HCT116 (cell line): ENCODE measurements around the gene AFTPH. TPM values are rescaled to one million over a fixed set of nuclear protein-coding genes. Genes with fewer than 3 reads are reported as not detected.

Experiments used
- ATAC-seq: fragments of 200-7000 bp; cut with Tn5 transposase; 2 replicates; pipeline ENCODE4 v1.9.1; 2020; ENCODE audit warnings: mild to moderate bottlenecking, moderate library complexity
- BruUV-seq: library from RNA; stranded (reverse); fragments of 400-500 nt; replicated peaks from 2 replicates; lab custom pipeline; 2021; lab: Mats Ljungman, UMichigan
- CTCF ChIA-PET: fragments of 300-600 bp; sonication (Branson Sonifier 250); formaldehyde crosslinking; loops from one replicate; lab custom pipeline; 2021; ENCODE audit warnings: antibody characterized with exemption; lab: Charles Lee
- POLR2A ChIA-PET: fragments of 300-600, 350-600 bp; sonication (Branson Sonifier 250); formaldehyde crosslinking; loops from one replicate; lab custom pipeline; 2021; ENCODE audit warnings: antibody characterized with exemption; lab: Charles Lee
- RAD21 ChIA-PET, 2 experiments: fragments of 300-600 bp; sonication (Branson Sonifier 250); formaldehyde crosslinking; loops; one replicate each; lab custom pipeline; 2023; ENCODE audit warnings: low total read pairs in 2 of 2; ENCODE audit not compliant: uncharacterized antibody in 2 of 2, unreplicated experiment in 2 of 2, low non-redundant PET in 1 of 2; lab: Charles Lee
- DNase-seq: peaks from one replicate; pipeline ENCODE4 v3.0.0-alpha.2; 2010; ENCODE audit warnings: low read depth, low spot score
- H2AFZ ChIP-seq: fragments of 200-600 bp; shearing (Covaris generic), sonication (generic); 2 replicates; pipeline ENCODE4 v1.6.1; 2017; ENCODE audit warnings: low read depth, mixed run types, mixed read lengths, antibody characterized with exemption, low read length; ENCODE audit not compliant: poor library complexity, severe bottlenecking
- H3K27ac ChIP-seq: 2 replicates; pipeline ENCODE4 v1.5.1; 2012; ENCODE audit warnings: low read depth, low read length
- H3K27me3 ChIP-seq: fragments of 200-600 bp; sonication (generic); 2 replicates; pipeline ENCODE4 v1.6.1; 2016; ENCODE audit warnings: mixed run types, low read length, mixed read lengths; ENCODE audit not compliant: insufficient read depth
- H3K36me3 ChIP-seq, 2 experiments: fragments of 200-500 bp in 1 of 2; fragments of 200-600 bp in 1 of 2; sonication (Bioruptor generic) in 1 of 2; sonication (generic) in 1 of 2; 2 replicates each; pipeline versions ENCODE4 v1.5.1 to v1.6.1; 2014 to 2016; ENCODE audit warnings: low read length in 2 of 2, inconsistent platforms in 1 of 2, mixed read lengths in 1 of 2, mixed run types in 1 of 2; ENCODE audit not compliant: insufficient read depth in 2 of 2, control insufficient read depth in 1 of 2
- H3K4me1 ChIP-seq, 2 experiments: fragments of 200-600 bp in 1 of 2; sonication (generic) in 1 of 2; 2 replicates each; pipeline versions ENCODE4 v1.5.1 to v1.6.1; 2012 to 2017; ENCODE audit warnings: low read length in 2 of 2, inconsistent platforms in 1 of 2, mild to moderate bottlenecking in 1 of 2, mixed read lengths in 1 of 2, mixed run types in 1 of 2, moderate library complexity in 1 of 2; ENCODE audit not compliant: insufficient read depth in 2 of 2, control insufficient read depth in 1 of 2
- H3K4me2 ChIP-seq: fragments of 200-600 bp; sonication (generic); 2 replicates; pipeline ENCODE4 v1.6.1; 2017; ENCODE audit warnings: mixed run types, low read length, mixed read lengths
- H3K4me3 ChIP-seq, 2 experiments: fragments of 200-600 bp in 1 of 2; sonication (generic) in 1 of 2; replicated peaks in 1 of 2; 2 replicates each; pipeline ENCODE4 v1.5.1; 2011 to 2016; ENCODE audit warnings: low read length in 2 of 2, control low read depth in 1 of 2, low read depth in 1 of 2, mild to moderate bottlenecking in 1 of 2, mixed read lengths in 1 of 2, mixed run types in 1 of 2
- H3K79me2 ChIP-seq: fragments of 200-600 bp; sonication (generic); 2 replicates; pipeline ENCODE4 v1.6.1; 2017; ENCODE audit warnings: mild to moderate bottlenecking, mixed run types, low read length, moderate library complexity, mixed read lengths; ENCODE audit not compliant: insufficient read depth
- H3K9ac ChIP-seq: fragments of 200-600 bp; sonication (generic); 2 replicates; pipeline ENCODE4 v1.6.1; 2016; ENCODE audit warnings: low read length, mixed read lengths
- H3K9me2 ChIP-seq: fragments of 200-600 bp; sonication (generic), shearing (Covaris generic); 2 replicates; pipeline ENCODE4 v1.6.1; 2017; ENCODE audit warnings: mixed run types, mild to moderate bottlenecking, moderate library complexity; ENCODE audit not compliant: insufficient read depth
- H3K9me3 ChIP-seq, 2 experiments: fragments of 200-500 bp in 1 of 2; fragments of 200-600 bp in 1 of 2; sonication (Bioruptor generic) in 1 of 2; sonication (generic) in 1 of 2; 2 replicates each; pipeline ENCODE4 v1.6.1; 2014 to 2017; ENCODE audit warnings: low read length in 2 of 2, mixed read lengths in 2 of 2, inconsistent platforms in 1 of 2, low read depth in 1 of 2, mild to moderate bottlenecking in 1 of 2, mixed run types in 1 of 2, moderate library complexity in 1 of 2; ENCODE audit not compliant: control insufficient read depth in 1 of 2, insufficient read depth in 1 of 2
- H4K20me1 ChIP-seq: fragments of 200-600 bp; sonication (generic), shearing (Covaris generic); 2 replicates; pipeline ENCODE4 v1.6.1; 2017; ENCODE audit warnings: mixed run types, mild to moderate bottlenecking, moderate library complexity; ENCODE audit not compliant: insufficient read depth
- CBX3 ChIP-seq: IDR thresholded peaks from 2 replicates; pipeline ENCODE4 v1.6.1; 2012; ENCODE audit warnings: low read depth
- ELF1 ChIP-seq: IDR thresholded peaks from 2 replicates; pipeline ENCODE4 v1.6.1; 2012; ENCODE audit warnings: low read depth, borderline replicate concordance
- EZH2phosphoT487 ChIP-seq: fragments of 200-600 bp; IDR thresholded peaks from 2 replicates; pipeline ENCODE4 v1.6.1; 2018; ENCODE audit warnings: antibody characterized with exemption, borderline replicate concordance
- JUND ChIP-seq: IDR thresholded peaks from 2 replicates; pipeline ENCODE4 v1.6.1; 2012
- POLR2A ChIP-seq: IDR thresholded peaks from 2 replicates; pipeline ENCODE4 v1.7.0; 2011; ENCODE audit warnings: borderline replicate concordance; ENCODE audit not compliant: insufficient read depth, insufficient read length; ENCODE audit errors: extremely low read depth
- RAD21 ChIP-seq: IDR thresholded peaks from 2 replicates; pipeline ENCODE4 v1.6.1; 2012; ENCODE audit warnings: low read depth, mild to moderate bottlenecking
- SIN3A ChIP-seq: IDR thresholded peaks from 2 replicates; pipeline ENCODE4 v1.6.1; 2012; ENCODE audit warnings: low read depth
- TCF7L2 ChIP-seq: IDR thresholded peaks from 2 replicates; pipeline ENCODE4 v1.7.0; 2011; ENCODE audit warnings: borderline replicate concordance, inconsistent platforms; ENCODE audit not compliant: insufficient read depth, insufficient read length; ENCODE audit errors: extremely low read depth
- YY1 ChIP-seq: IDR thresholded peaks from 2 replicates; pipeline ENCODE4 v1.6.1; 2011; ENCODE audit warnings: low read length, low read depth, moderate library complexity, mild to moderate bottlenecking; ENCODE audit not compliant: insufficient replicate concordance; ENCODE audit errors: extremely low read depth
- intact Hi-C: fragments of 100-400 bp; cut with micrococcal nuclease; formaldehyde crosslinking; loops from 2 replicates; pipeline ENCODE4 v1.10.0; 2022
- total RNA-seq: library from RNA; stranded (reverse); gene quantifications from one replicate; pipeline ENCODE4 v1.2.1, GENCODE V29; 2021; ENCODE audit not compliant: unreplicated experiment
- TF ChIP-seq, protein P1 (sequence below), 3 experiments: fragments of 200-600 bp in 1 of 3; sonication (generic) in 1 of 3; IDR thresholded peaks in 2 of 3; conservative IDR thresholded peaks in 1 of 3; 2 replicates each; pipeline ENCODE4 v1.5.1; 2012 to 2017; ENCODE audit warnings: low read depth in 2 of 3, low read length in 2 of 3, antibody characterized with exemption in 1 of 3, borderline replicate concordance in 1 of 3, control low read depth in 1 of 3, mild to moderate bottlenecking in 1 of 3, mixed read lengths in 1 of 3, mixed run types in 1 of 3, moderate library complexity in 1 of 3; ENCODE audit not compliant: insufficient read depth in 1 of 3
- TF ChIP-seq, protein P2 (sequence below): IDR thresholded peaks from 2 replicates; pipeline ENCODE4 v1.6.1; 2012
- TF ChIP-seq, protein P3 (sequence below): IDR thresholded peaks from 2 replicates; pipeline ENCODE4 v1.6.1; 2012
- TF ChIP-seq, protein P4 (sequence below): IDR thresholded peaks from 2 replicates; pipeline ENCODE4 v1.6.1; 2012; ENCODE audit warnings: low read depth

AFTPH gene
- total RNA-seq, 1 experiment from 2014 or later = 23.6 TPM

DNA sequence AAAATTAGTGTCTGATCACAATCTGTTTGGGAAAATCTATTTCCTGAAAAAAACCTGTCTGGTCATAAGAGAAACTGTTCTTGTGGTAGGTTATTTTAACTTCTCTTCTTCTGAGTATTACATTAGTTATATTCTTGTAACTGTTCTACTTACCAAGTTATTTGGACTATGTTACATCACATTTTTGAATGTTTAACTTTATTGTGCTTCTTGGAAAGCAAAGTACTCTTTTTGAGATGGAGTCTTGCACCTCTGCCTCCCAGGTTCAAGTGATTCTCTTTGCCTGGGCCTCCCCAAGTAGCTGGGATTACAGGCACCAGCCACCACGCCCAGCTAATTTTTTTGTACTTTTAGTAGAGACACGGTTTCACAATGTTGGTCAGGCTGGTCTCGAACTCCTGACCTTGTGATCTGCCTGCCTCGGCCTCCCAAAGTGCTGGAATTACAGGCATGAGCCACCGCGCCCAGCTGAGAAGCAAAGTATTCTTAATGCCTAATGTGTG is 39.4 kb downstream of the AFTPH start:
- ChIA-PET RAD21 (no interaction called here), POLR2A (no interaction called here)
- no peak overlapping the region for H3K9ac ChIP-seq
- no TSS peak for BruUV-seq
- intact Hi-C loops = loop anchor here (2.0 kb wide), 2 partner anchors 233 to 515 kb away; no protein-coding TSS in a partner anchor
- no peaks in the 10 kb centered on the region for H3K36me3 ChIP-seq
- no peaks in the 10 kb centered on the region for H3K27me3 ChIP-seq
- no peak overlapping the region for H2AFZ ChIP-seq
- H3K9me2 ChIP-seq = no peaks in the 10 kb centered on the region
- H3K79me2 ChIP-seq = peaks cover 24% of the 10 kb centered on the region
- no peaks in the 10 kb centered on the region for H3K9me3 ChIP-seq
- no peak for ATAC-seq
- H3K27ac ChIP-seq = no peak overlapping the region
- no peaks in the 10 kb centered on the region for H4K20me1 ChIP-seq
- no peak for DNase-seq
- no peak overlapping the region for H3K4me3 ChIP-seq
- no peaks in the 10 kb centered on the region for H3K4me1 ChIP-seq
- TF ChIP-seq CBX3 = no peak
- TF ChIP-seq, protein P1, sequence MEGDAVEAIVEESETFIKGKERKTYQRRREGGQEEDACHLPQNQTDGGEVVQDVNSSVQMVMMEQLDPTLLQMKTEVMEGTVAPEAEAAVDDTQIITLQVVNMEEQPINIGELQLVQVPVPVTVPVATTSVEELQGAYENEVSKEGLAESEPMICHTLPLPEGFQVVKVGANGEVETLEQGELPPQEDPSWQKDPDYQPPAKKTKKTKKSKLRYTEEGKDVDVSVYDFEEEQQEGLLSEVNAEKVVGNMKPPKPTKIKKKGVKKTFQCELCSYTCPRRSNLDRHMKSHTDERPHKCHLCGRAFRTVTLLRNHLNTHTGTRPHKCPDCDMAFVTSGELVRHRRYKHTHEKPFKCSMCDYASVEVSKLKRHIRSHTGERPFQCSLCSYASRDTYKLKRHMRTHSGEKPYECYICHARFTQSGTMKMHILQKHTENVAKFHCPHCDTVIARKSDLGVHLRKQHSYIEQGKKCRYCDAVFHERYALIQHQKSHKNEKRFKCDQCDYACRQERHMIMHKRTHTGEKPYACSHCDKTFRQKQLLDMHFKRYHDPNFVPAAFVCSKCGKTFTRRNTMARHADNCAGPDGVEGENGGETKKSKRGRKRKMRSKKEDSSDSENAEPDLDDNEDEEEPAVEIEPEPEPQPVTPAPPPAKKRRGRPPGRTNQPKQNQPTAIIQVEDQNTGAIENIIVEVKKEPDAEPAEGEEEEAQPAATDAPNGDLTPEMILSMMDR (IDR thresholded peaks at IDR 0.05 in 2 of 3, conservative IDR thresholded peaks at IDR 0.05 in 1 of 3; ENCODE audit: borderline replicate concordance in 1 of 3, insufficient read depth in 1 of 3, low read depth in 2 of 3, low read length in 2 of 3) = no peak
- TF ChIP-seq, protein P2, sequence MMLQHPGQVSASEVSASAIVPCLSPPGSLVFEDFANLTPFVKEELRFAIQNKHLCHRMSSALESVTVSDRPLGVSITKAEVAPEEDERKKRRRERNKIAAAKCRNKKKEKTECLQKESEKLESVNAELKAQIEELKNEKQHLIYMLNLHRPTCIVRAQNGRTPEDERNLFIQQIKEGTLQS = no peak
- TF ChIP-seq JUND = no peak
- TF ChIP-seq ELF1 = no peak
- no peak for TF ChIP-seq TCF7L2
- TF ChIP-seq EZH2phosphoT487 = no peak
- TF ChIP-seq, protein P3, sequence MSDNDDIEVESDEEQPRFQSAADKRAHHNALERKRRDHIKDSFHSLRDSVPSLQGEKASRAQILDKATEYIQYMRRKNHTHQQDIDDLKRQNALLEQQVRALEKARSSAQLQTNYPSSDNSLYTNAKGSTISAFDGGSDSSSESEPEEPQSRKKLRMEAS = no peak
- no peak for TF ChIP-seq POLR2A
- TF ChIP-seq RAD21 = no peak
- TF ChIP-seq, protein P4, sequence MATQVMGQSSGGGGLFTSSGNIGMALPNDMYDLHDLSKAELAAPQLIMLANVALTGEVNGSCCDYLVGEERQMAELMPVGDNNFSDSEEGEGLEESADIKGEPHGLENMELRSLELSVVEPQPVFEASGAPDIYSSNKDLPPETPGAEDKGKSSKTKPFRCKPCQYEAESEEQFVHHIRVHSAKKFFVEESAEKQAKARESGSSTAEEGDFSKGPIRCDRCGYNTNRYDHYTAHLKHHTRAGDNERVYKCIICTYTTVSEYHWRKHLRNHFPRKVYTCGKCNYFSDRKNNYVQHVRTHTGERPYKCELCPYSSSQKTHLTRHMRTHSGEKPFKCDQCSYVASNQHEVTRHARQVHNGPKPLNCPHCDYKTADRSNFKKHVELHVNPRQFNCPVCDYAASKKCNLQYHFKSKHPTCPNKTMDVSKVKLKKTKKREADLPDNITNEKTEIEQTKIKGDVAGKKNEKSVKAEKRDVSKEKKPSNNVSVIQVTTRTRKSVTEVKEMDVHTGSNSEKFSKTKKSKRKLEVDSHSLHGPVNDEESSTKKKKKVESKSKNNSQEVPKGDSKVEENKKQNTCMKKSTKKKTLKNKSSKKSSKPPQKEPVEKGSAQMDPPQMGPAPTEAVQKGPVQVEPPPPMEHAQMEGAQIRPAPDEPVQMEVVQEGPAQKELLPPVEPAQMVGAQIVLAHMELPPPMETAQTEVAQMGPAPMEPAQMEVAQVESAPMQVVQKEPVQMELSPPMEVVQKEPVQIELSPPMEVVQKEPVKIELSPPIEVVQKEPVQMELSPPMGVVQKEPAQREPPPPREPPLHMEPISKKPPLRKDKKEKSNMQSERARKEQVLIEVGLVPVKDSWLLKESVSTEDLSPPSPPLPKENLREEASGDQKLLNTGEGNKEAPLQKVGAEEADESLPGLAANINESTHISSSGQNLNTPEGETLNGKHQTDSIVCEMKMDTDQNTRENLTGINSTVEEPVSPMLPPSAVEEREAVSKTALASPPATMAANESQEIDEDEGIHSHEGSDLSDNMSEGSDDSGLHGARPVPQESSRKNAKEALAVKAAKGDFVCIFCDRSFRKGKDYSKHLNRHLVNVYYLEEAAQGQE = no peak
- TF ChIP-seq SIN3A = no peak
- no peak for TF ChIP-seq YY1
- TF ChIP-seq, all 23 proteins: peak for 0
- no peak overlapping the region for H3K4me2 ChIP-seq
- CTCF ChIA-PET = no interaction called here
